Heart right ventricle (tissue), 16 donors: ENCODE results near the gene VDAC2. TPM values are rescaled to one million over a fixed set of nuclear protein-coding genes. Genes with fewer than 3 reads are reported as not detected.
"Not testable (repeated sequence)": the region's sequence is repeated elsewhere in the genome, so short reads cannot be mapped to it uniquely, and the experiment has no call there.

Experiments used
- ATAC-seq, 8 donors: fragments of 200-7000 bp; cut with Tn5 transposase; one replicate each; pipeline ENCODE4 v1.9.1; 2020; ENCODE audit warnings: mild to moderate bottlenecking in 8 of 8, moderate library complexity in 8 of 8, moderate number of reproducible peaks in 1 of 8
- DNase-seq, 2 donors: peaks; one replicate each; pipeline ENCODE4 v3.0.0-alpha.2; 2020
- H3K27ac ChIP-seq, 10 donors: fragments of 200-600 bp; sonication (generic) in 2 of 10; one replicate each; pipeline versions ENCODE4 v1.5.0 to v1.8.0; 2020 to 2022; ENCODE audit warnings: mild to moderate bottlenecking in 3 of 10
- H3K27me3 ChIP-seq, 7 donors: fragments of 200-600 bp; one replicate each; pipeline ENCODE4 v1.8.0; 2021 to 2022; ENCODE audit warnings: mild to moderate bottlenecking in 2 of 7
- H3K36me3 ChIP-seq, 9 donors: fragments of 200-600 bp; sonication (generic) in 1 of 9; one replicate each; pipeline versions ENCODE4 v1.5.0 to v1.8.0; 2020 to 2022; ENCODE audit warnings: mild to moderate bottlenecking in 2 of 9
- H3K4me1 ChIP-seq, 9 donors: fragments of 200-600 bp; sonication (generic) in 1 of 9; one replicate each; pipeline versions ENCODE4 v1.5.0 to v1.8.0; 2020 to 2022; ENCODE audit warnings: mild to moderate bottlenecking in 4 of 9
- H3K4me3 ChIP-seq, 10 donors: fragments of 200-600 bp; sonication (generic) in 2 of 10; one replicate each; pipeline versions ENCODE4 v1.5.0 to v1.8.0; 2020 to 2022; ENCODE audit warnings: mild to moderate bottlenecking in 7 of 10, moderate library complexity in 2 of 10
- H3K9me3 ChIP-seq, 11 donors: fragments of 200-600 bp in 10 of 11; sonication (generic) in 2 of 11; one replicate each; pipeline versions ENCODE4 v1.5.0 to v1.8.0; 2013 to 2022; ENCODE audit warnings: mild to moderate bottlenecking in 2 of 11, control low read depth in 1 of 11, moderate library complexity in 1 of 11
- WGBS, 2 donors: extraction: QIAGEN DNeasy Blood & Tissue Kit; methylation state at CpG; one replicate each; pipeline ENCODE4 v1.1.7; 2013; ENCODE audit warnings: inconsistent platforms in 1 of 2; 5-methylcytosine and 5-hydroxymethylcytosine counted together
- intact Hi-C, 10 donors: fragments of 100-400 bp; cut with DNase I; formaldehyde crosslinking; loops; one replicate each; pipeline versions ENCODE4 v1.11.1 to v1.14.2; 2022
- polyA plus RNA-seq, 2 donors: library from polyadenylated mRNA; stranded (reverse); fragments of 200-250 nt; gene quantifications; one replicate each; pipeline ENCODE4 v1.2.3, GENCODE V29; 2013
- total RNA-seq, 10 donors: library from RNA; stranded (reverse); fragmentation: NEBNext Ultra II Directional in 3 of 10; extraction: Animal tissue kit (Norgen Biotek cat#: 25700) in 3 of 10; gene quantifications; one replicate each; pipeline versions ENCODE4 v1.2.1 to v1.2.4, GENCODE V29; 2021 to 2023
- TF ChIP-seq, protein P1 (sequence below), 9 donors: fragments of 200-600 bp; sonication (generic) in 2 of 9; IDR thresholded peaks; one replicate each; pipeline versions ENCODE4 v1.5.0 to v1.8.0; 2021 to 2022; ENCODE audit warnings: antibody characterized with exemption in 9 of 9, mild to moderate bottlenecking in 5 of 9, moderate library complexity in 1 of 9
- donor health status: Arrhythmogenic right ventricular cardiomyopathy.
- donor health status: ischemic (EF 13 %, LVEDD 7.1; RV severe dilation, severe dysfunction).
- donor health status: healthy with polysubstance abuse.
- donor health status: DM: no; HTN: yes; CAD: no.
- donor health status: DM: no; HTN: no; CAD: no.
- donor health status: ischemic (EF 25% LVEDD 6.9; RV normal size, moderate dysfunction).
- donor health status: ischemic (EF 25% LVEDD 5.7; RV mildly dilated, moderate dysfunction).
- donor health status: healthy.
- donor health status: DM: yes; HTN: yes; CAD: no.
- donor health status: Ischemic cardiomyopathy.
- donor health status: ischemic (EF 35%, LVEDD 5.7; RV mildly dilated, moderate dysfunction).
- donor health status: nonischemic (EF 11% LVEDD 7.7; RV severe dilation, severe dysfunction).
- donor health status: DM: yes; HTN: yes; CAD: no.
- donor health status: PGD.
- donor health status: ischemic (EF 29% LVEDD 5.4; RV normal size, mild dysfunction).
- donor health status: nonischemic (EF 23%, LVEDD 6.1; RV moderate dilation, normal function).

The VDAC2 gene
- total and polyA plus RNA-seq, 12 donors: 193 to 606 (median 484) TPM

DNA sequence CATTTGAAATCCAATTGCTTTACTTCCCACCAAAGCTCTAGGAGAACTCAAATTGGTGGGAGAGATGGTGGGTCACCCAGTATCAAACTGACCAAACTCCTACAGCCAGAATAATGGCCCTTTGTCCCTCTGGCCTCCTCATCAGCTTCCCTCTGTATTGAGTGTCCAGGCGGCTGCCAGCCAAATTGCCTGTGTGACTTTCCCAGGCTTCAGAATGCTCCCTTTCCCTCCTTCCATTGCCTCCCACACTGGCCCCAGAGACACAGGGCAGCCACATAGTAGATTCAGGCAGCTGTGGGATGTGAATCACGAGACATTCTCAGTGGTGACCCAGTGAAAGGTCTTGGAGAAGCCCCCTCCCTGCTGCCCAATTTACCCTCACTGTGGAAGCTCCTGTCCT lies 12.7 kb upstream of the VDAC2 start:
- H3K27me3 ChIP-seq: no peaks in the 10 kb centered on the region
- H3K4me1 ChIP-seq: peaks cover under 1 to 11% (median 8%) of the 10 kb centered on the region in 9 donors
- no peak overlapping the region for H3K27ac ChIP-seq
- WGBS, 2 donors: 84 to 88% methylated on average over 2 of the region's 2 CpGs
- H3K36me3 ChIP-seq: no peaks in the 10 kb centered on the region
- no peaks in the 10 kb centered on the region for H3K9me3 ChIP-seq
- ATAC-seq (no peak), DNase-seq (no peak)
- intact Hi-C loops: loop anchor here in 1 of 10 donors (10.0 kb wide), 1 partner anchor 83 kb away; the partner anchor contains the start of gene SAMD8
- no peak overlapping the region for H3K4me3 ChIP-seq
- TF ChIP-seq, protein P1, sequence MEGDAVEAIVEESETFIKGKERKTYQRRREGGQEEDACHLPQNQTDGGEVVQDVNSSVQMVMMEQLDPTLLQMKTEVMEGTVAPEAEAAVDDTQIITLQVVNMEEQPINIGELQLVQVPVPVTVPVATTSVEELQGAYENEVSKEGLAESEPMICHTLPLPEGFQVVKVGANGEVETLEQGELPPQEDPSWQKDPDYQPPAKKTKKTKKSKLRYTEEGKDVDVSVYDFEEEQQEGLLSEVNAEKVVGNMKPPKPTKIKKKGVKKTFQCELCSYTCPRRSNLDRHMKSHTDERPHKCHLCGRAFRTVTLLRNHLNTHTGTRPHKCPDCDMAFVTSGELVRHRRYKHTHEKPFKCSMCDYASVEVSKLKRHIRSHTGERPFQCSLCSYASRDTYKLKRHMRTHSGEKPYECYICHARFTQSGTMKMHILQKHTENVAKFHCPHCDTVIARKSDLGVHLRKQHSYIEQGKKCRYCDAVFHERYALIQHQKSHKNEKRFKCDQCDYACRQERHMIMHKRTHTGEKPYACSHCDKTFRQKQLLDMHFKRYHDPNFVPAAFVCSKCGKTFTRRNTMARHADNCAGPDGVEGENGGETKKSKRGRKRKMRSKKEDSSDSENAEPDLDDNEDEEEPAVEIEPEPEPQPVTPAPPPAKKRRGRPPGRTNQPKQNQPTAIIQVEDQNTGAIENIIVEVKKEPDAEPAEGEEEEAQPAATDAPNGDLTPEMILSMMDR (IDR thresholded peaks at IDR 0.05): no peak

DNA sequence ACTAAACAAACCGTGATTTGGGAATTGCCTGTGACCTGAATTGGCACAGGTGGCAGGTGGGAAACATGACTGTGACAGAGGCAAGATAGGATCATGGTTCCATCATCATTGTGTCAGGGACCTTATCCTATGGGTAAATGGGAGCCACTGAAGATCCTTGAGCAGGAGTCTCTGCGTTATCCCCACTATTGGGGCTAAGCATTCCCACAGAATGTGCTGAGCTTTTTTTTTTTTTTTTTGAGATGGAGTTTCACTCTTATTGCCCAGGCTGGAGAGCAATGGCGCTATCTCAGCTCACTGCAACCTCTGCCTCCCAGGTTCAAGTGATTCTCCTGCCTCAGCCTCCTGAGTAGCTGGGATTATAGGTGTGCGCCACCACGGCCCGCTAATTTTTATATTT lies 10.6 kb upstream of the VDAC2 start:
- 96 to 97% methylated on average over 6 of the region's 6 CpGs for WGBS, 2 donors
- H3K36me3 ChIP-seq, H3K4me3 ChIP-seq, H3K27me3 ChIP-seq, DNase-seq, H3K9me3 ChIP-seq, H3K27ac ChIP-seq, ATAC-seq: not testable (repeated sequence)
- intact Hi-C loops: loop anchor here in 1 of 10 donors (10.0 kb wide), 1 partner anchor 85 kb away; the partner anchor contains the start of gene SAMD8
- H3K4me1 ChIP-seq: peaks cover 4 to 23% (median 15%) of the 10 kb centered on the region in 9 donors

DNA sequence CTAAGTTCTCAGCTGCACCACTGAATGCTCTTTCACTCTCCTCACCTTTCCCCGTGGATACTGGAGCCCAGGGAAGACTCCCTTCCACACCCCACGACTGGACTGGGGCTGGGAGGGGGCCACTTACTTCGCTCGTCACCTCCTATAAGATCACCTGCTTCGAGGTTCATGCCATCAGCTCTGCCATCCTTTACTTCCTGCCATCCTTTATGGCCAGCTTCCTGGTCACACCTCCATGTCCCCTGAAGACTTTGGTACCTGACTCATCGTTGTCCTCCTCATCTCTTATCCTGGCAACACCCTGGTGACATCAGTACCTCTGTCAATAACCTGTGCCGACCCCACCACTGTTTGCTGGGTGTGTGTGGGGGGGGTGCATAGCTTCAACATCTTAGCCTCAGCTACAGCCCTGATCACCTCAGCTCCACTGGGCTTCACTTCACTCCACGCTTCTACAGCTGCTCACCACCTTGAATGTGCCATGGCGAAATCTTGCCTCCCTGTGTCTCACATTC lies 8.7 kb upstream of the VDAC2 start:
- 84 to 85% methylated on average over 9 of the region's 9 CpGs for WGBS, 2 donors
- Histone ChIP-seq H3K27me3 (no peaks in the 10 kb centered on the region), H3K4me1 (peaks cover 4 to 23% (median 15%) of the 10 kb centered on the region in 9 donors), H3K27ac (peak overlapping the region in 2 of 10 donors; percentile 23 to 71), H3K4me3 (no peak overlapping the region), H3K9me3 (no peaks in the 10 kb centered on the region), H3K36me3 (peaks cover 0 to 3% (median 0%) of the 10 kb centered on the region in 9 donors)
- peak in 1 of 8 donors; percentile 2 for ATAC-seq
- no peak for DNase-seq
- intact Hi-C loops: no loop called here
- TF ChIP-seq, protein P1 (IDR thresholded peaks at IDR 0.05): no peak

DNA sequence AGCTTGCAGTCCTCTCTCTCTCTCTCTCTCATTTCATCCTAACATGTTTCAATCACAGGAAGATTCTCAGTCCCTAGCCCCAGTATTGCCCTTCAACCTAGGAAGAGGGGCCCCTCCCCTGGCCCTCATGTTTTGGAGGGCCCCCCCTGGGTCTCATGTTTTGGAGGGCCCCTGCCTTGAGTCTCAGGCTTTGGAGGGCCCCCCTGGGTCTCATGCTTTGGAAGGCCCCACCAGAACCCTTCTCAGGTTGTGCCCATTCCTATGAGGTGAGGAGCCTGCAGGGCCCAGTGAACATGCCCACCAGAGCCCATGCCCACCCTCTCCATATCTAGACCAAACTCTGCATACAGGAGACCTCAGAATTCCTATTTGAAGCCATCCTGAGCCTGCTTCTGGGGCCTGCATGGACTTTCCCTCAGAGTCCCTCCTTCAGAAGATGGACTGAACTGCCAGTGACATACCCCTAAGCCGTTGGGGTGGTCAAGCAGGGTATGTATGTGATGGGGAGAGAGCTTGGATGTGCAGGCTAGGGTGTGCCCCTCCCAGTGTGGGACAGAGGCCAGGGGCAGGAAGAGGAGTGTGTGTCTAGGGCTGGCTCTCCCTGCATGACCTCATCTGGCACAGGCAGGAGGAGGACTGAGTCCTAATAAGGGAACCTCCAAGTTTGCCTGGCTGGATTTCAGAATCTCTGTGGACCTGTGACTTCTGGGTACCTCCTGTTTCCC lies 8.1 kb upstream of the VDAC2 start:
- Histone ChIP-seq H3K9me3 (no peaks in the 10 kb centered on the region), H3K4me1 (peaks cover 4 to 22% (median 15%) of the 10 kb centered on the region in 9 donors), H3K27me3 (no peaks in the 10 kb centered on the region), H3K36me3 (peaks cover 0 to 3% (median 0%) of the 10 kb centered on the region in 9 donors), H3K27ac (peak overlapping the region in 9 of 10 donors; percentile 26 to 75 (median 65)), H3K4me3 (no peak overlapping the region)
- intact Hi-C loops: no loop called here
- 29 to 42% methylated on average over 1 of the region's 1 CpG for WGBS, 2 donors
- DNase-seq: peak; percentile 68 to 78
- ATAC-seq: peak; percentile 88 to 97 (median 96)
- TF ChIP-seq, protein P1 (IDR thresholded peaks at IDR 0.05): no peak

DNA sequence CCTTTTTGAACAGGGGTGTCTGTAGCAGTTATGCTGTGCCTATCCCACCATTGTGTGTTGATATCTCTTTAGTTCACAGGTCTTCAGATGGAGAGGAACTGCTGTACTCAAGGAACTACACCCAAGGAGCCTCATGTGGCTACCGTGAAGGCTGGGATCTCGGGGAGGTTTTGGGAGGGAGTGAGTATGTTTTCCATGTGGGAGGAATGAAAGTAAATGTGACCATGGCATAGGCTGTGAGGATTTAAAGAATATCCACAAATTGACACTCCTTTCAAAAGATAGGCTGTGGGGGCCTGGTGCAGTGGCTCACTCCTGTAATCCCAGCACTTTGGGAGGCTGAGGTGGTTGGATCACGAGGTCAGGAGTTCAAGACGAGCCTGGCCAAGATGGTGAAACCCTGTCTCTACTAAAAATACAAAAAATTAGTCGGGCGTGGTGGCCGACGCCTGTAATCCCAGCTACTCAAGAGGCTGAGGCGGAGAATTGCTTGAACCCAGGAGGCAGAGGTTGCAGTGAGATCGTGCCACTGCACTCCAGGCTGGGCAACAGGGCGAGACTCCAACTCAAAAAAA lies 7.5 kb upstream of the VDAC2 start:
- H3K36me3 ChIP-seq, intact Hi-C loops, H3K27me3 ChIP-seq, H3K4me3 ChIP-seq, H3K9me3 ChIP-seq, DNase-seq: not testable (repeated sequence)
- Histone ChIP-seq H3K4me1 (peaks cover 4 to 22% (median 15%) of the 10 kb centered on the region in 9 donors), H3K27ac (peak overlapping the region in 9 of 10 donors; percentile 26 to 75 (median 65))
- WGBS, 2 donors: 79 to 80% methylated on average over 11 of the region's 11 CpGs
- ATAC-seq: peak in 2 of 8 donors; percentile 8 to 18
